Hematopoietic multipotent progenitor cell treated with erythropoietin and hydrocortisone succinate and interleukin-3 and kit ligand, for 8 days (in vitro differentiated cells): ENCODE results near the gene TOR4A.

ENCODE experiments used
- DNase-seq: peaks from one replicate; pipeline ENCODE4 v3.0.0-alpha.2; 2015

TOR4A gene

GRCh38 chr9:137277329-137278041, at the start of gene TOR4A:
TOR4A (plus strand) TSS chr9:137277726; CDS start chr9:137278690, 964 bp downstream.
- peak; percentile 79 for DNase-seq

- no peak for DNase-seq
Observed at GRCh38 chr9:137227853-137228505, 49.5 kb upstream of the TOR4A start.

GRCh38 chr9:137228506-137228967, 49.0 kb upstream of the TOR4A start:
- DNase-seq, result no peak

GRCh38 chr9:137228968-137229896, 48.3 kb upstream of the TOR4A start:
- no peak for DNase-seq

GRCh38 chr9:137229903-137230704, 47.4 kb upstream of the TOR4A start:
- DNase-seq, result no peak

- no peak for DNase-seq
Observed at GRCh38 chr9:137230705-137231371, 46.7 kb upstream of the TOR4A start, which contains the start of gene SLC34A3. SLC34A3 (plus strand) TSS chr9:137230901; CDS start chr9:137231703, 802 bp downstream.

GRCh38 chr9:137231372-137232039, 46.0 kb upstream of the TOR4A start:
- DNase-seq, result no peak

GRCh38 chr9:137232101-137232500, 45.4 kb upstream of the TOR4A start:
- no peak for DNase-seq

GRCh38 chr9:137232510-137232909, 45.0 kb upstream of the TOR4A start:
- no peak for DNase-seq

- no peak for DNase-seq
Observed at GRCh38 chr9:137233143-137233980, 44.2 kb upstream of the TOR4A start.

GRCh38 chr9:137234055-137234697, 43.4 kb upstream of the TOR4A start:
- DNase-seq, result no peak

- DNase-seq, result no peak
Observed at GRCh38 chr9:137234758-137235423, 42.6 kb upstream of the TOR4A start.

GRCh38 chr9:137235424-137236237, 41.9 kb upstream of the TOR4A start:
- DNase-seq, result no peak

- peak; percentile 86 for DNase-seq
Observed at GRCh38 chr9:137236238-137236935, 41.1 kb upstream of the TOR4A start.

- no peak for DNase-seq
Observed at GRCh38 chr9:137236936-137237421, 40.5 kb upstream of the TOR4A start.

- DNase-seq, result no peak
Observed at GRCh38 chr9:137237759-137238726, 39.5 kb upstream of the TOR4A start.
